ENCODE results near the gene MXRA7. TPM values are rescaled to one million over a fixed set of nuclear protein-coding genes. Genes with fewer than 3 reads are reported as not detected.

MXRA7 gene
- polyA plus RNA-seq, 1 experiment = 300 TPM

GRCh38 chr17:76686538-76687297 lies 24.0 kb downstream of the MXRA7 start:
- H3K36me3 ChIP-seq (ENCODE audit: control insufficient read depth, insufficient read depth, low read length) = peaks cover 24% of the 10 kb centered on the region
- DNase-seq (ENCODE audit: low read depth) = no peak
- CTCF ChIA-PET = interaction anchor here (0.6 kb wide), 1 partner anchor 46 kb away, joined by 3 read pairs; no protein-coding TSS in a partner anchor
- TF ChIP-seq CTCF (IDR thresholded peaks at IDR 0.05; ENCODE audit: insufficient read depth, low read depth, low read length) = no peak
- POLR2A ChIA-PET = no interaction called here
- H3K27me3 ChIP-seq (ENCODE audit: control insufficient read depth, insufficient read depth, low read length) = no peaks in the 10 kb centered on the region
- no peak overlapping the region for H3K4me3 ChIP-seq (ENCODE audit: low read depth, low read length)

GRCh38 chr17:76685846-76686245 lies 24.9 kb downstream of the MXRA7 start:
- no peak for TF ChIP-seq CTCF (IDR thresholded peaks at IDR 0.05; ENCODE audit: insufficient read depth, low read depth, low read length)
- ChIA-PET CTCF (no interaction called here), POLR2A (no interaction called here)
- H3K27me3 ChIP-seq (ENCODE audit: control insufficient read depth, insufficient read depth, low read length) = no peaks in the 10 kb centered on the region
- no peak for DNase-seq (ENCODE audit: low read depth)
- H3K4me3 ChIP-seq (ENCODE audit: low read depth, low read length) = no peak overlapping the region
- H3K36me3 ChIP-seq (ENCODE audit: control insufficient read depth, insufficient read depth, low read length) = peaks cover 27% of the 10 kb centered on the region

GRCh38 chr17:76685366-76685765 lies 25.4 kb downstream of the MXRA7 start:
- Histone ChIP-seq H3K4me3 (ENCODE audit: low read depth, low read length) (no peak overlapping the region), H3K36me3 (ENCODE audit: control insufficient read depth, insufficient read depth, low read length) (peaks cover 28% of the 10 kb centered on the region), H3K27me3 (ENCODE audit: control insufficient read depth, insufficient read depth, low read length) (no peaks in the 10 kb centered on the region)
- no peak for TF ChIP-seq CTCF (IDR thresholded peaks at IDR 0.05; ENCODE audit: insufficient read depth, low read depth, low read length)
- CTCF ChIA-PET = interaction anchor here (1.0 kb wide), 1 partner anchor 162 kb away, joined by 3 read pairs; no protein-coding TSS in a partner anchor
- no peak for DNase-seq (ENCODE audit: low read depth)
- POLR2A ChIA-PET = no interaction called here

- ChIA-PET CTCF (interaction anchor here (1.0 to 1.2 kb wide), 3 partner anchors 13 to 162 kb away, joined by 3 read pairs; no protein-coding TSS in a partner anchor), POLR2A (no interaction called here)
- TF ChIP-seq CTCF (IDR thresholded peaks at IDR 0.05; ENCODE audit: insufficient read depth, low read depth, low read length) = no peak
- no peak overlapping the region for H3K4me3 ChIP-seq (ENCODE audit: low read depth, low read length)
- DNase-seq (ENCODE audit: low read depth) = no peak
- H3K36me3 ChIP-seq (ENCODE audit: control insufficient read depth, insufficient read depth, low read length) = peaks cover 28% of the 10 kb centered on the region
- no peaks in the 10 kb centered on the region for H3K27me3 ChIP-seq (ENCODE audit: control insufficient read depth, insufficient read depth, low read length)
Observed at GRCh38 chr17:76684756-76685155, 26.0 kb downstream of the MXRA7 start.

GRCh38 chr17:76683921-76684745 lies 26.6 kb downstream of the MXRA7 start:
- H3K27me3 ChIP-seq (ENCODE audit: control insufficient read depth, insufficient read depth, low read length) = no peaks in the 10 kb centered on the region
- ChIA-PET POLR2A (no interaction called here), CTCF (interaction anchor here (0.8 to 1.2 kb wide), 4 partner anchors 12 to 161 kb away, joined by 3 read pairs; no protein-coding TSS in a partner anchor)
- H3K4me3 ChIP-seq (ENCODE audit: low read depth, low read length) = no peak overlapping the region
- TF ChIP-seq CTCF (IDR thresholded peaks at IDR 0.05; ENCODE audit: insufficient read depth, low read depth, low read length) = no peak
- peaks cover 30% of the 10 kb centered on the region for H3K36me3 ChIP-seq (ENCODE audit: control insufficient read depth, insufficient read depth, low read length)
- DNase-seq (ENCODE audit: low read depth) = no peak

Data from BJ (cell line).